Measurements from ENCODE around the gene REG3A.

The REG3A gene

DNA sequence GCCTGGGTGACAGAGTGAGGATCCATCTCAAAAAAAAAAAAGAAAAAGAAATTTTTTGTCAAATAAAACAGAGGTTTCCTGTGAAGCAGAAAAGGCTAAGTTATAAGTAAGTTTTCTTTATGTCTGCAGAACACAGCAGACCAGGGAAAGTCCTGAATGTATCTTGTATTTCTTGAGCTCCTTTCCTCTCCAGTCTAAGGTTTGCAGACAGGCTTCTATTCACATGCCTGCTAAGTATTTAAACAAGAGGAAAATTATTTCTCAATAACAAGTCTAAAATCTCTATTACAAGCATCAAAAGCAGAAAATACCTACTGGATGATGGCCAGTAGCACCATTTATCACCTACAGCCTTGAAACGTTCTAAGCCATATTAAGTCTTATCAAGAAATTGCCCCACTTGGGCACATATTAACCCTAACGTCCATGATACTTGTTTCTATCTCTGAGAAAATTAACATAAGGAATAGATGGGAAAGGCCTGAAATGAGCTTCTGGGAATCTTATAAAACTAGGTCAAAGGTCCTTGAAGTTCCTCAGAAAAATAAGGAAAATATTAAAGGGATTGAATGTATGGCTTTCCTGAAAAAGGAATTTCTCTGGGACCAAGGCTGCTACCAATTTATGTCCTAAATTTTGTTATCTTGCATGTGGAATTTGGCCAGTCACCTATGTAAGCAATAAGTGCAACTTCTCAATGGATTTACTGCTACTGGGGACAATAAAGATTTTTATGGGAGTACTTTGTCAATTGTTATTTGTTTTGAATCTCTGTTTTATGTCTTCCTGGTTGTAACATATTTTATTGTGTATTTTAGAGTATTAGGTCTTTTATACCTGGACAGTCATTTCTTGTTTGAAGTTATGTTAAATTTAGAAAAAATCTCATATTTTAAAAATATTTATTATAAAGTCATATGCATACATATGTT lies 42.3 kb downstream of the REG3A start:
- DNase-seq: no peak

DNA sequence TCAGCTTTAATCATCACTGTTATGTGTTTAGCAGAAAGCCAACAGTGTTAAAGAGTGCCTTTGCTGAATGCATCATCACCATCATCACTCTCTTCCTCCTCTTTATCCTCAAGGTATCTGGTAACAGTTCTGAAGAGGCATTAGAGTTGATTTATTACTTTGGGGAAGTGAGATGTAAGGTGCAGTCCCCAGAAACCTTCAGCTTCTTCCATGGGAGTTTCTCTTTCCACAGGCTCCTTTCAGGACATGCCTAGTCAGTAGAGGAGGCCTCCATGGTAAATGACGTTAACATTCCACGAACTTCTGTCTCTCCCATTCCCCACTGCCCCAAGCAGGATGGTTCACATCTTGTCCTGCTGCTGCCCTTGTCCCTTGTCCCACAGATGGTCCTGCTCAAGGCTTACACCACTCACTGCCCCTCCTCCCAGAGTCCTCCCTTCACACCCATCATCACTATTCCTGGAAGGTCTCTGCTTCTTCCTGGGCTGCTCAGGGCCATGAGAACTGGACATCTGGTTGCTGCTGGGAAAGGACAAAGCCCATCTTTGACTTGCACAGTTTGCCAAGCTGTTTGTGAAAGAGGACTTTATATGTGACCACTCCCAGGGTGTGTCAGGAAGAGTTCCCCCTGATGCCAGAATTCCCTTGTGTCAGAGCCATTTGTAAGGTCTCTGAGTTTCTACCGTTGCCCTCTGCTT lies 44.6 kb downstream of the REG3A start:
- DNase-seq: no peak

DNA sequence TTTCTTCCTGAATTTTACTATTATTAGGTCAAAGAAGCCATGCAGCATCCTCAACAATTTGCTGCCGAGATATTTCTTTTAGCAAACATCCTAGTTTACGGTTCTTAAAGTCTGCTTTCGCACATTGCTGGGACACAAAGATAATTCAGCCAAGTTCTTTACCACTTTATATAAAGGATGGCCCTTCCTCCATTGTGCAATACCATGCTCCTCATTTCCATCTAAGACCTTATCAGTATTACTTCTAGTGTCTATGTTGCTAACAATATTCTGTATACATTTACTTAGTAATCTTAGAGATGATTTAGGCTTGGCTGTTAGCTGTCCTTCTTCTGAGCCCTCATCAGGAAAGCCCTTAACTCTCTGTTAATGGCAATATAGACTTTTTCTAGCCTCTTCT lies 47.3 kb downstream of the REG3A start:
- DNase-seq: no peak

All from SHP77 treated with DMSO at 0.1 percent for 48 hours (cell line).